GM12892 (cell line): ENCODE data around the gene ODAD2.

Experiments
- DNase-seq: peaks from one replicate; pipeline ENCODE4 v3.0.0; 2011; ENCODE audit not compliant: insufficient read length
- FAIRE-seq: peaks from 2 replicates; lab custom pipeline; 2011; peaks lifted over from hg19 to GRCh38; lab: Jason Lieb, UNC
- POLR2A ChIP-seq: IDR thresholded peaks from 2 replicates; pipeline ENCODE4 v1.6.1; 2011; ENCODE audit warnings: low read depth, low read length, control low read depth
- POLR2AphosphoS5 ChIP-seq: IDR thresholded peaks from 2 replicates; pipeline ENCODE4 v1.6.1; 2011; ENCODE audit warnings: low read depth, low read length, control low read depth
- TAF1 ChIP-seq: IDR thresholded peaks from 2 replicates; pipeline ENCODE4 v1.6.1; 2011; ENCODE audit warnings: low read depth, mild to moderate bottlenecking, control low read depth, low read length, borderline replicate concordance

The ODAD2 gene

GRCh38 chr10:27832826-27833225, 166.1 kb downstream of the ODAD2 start:
- FAIRE-seq = no peak
- DNase-seq = no peak
- TF ChIP-seq POLR2A (no peak), POLR2AphosphoS5 (no peak), TAF1 (no peak)

GRCh38 chr10:27826369-27826768, 172.5 kb downstream of the ODAD2 start:
- TF ChIP-seq POLR2AphosphoS5 (no peak), POLR2A (no peak)
- DNase-seq (no peak), FAIRE-seq (no peak)

- no peak for TF ChIP-seq TAF1
- TF ChIP-seq POLR2A = no peak
- DNase-seq (no peak), FAIRE-seq (no peak)
These were observed 176.6 kb downstream of the ODAD2 start for GRCh38 chr10:27822301-27822700.

GRCh38 chr10:27820637-27821036, 178.2 kb downstream of the ODAD2 start:
- no peak for TF ChIP-seq POLR2AphosphoS5
- TF ChIP-seq TAF1 = no peak
- no peak for TF ChIP-seq POLR2A
- DNase-seq = no peak
- no peak for FAIRE-seq

GRCh38 chr10:27819781-27820531, 178.9 kb downstream of the ODAD2 start:
- DNase-seq (no peak), FAIRE-seq (no peak)
- TF ChIP-seq POLR2A = no peak
- no peak for TF ChIP-seq TAF1
- no peak for TF ChIP-seq POLR2AphosphoS5

GRCh38 chr10:27816320-27816719, 182.6 kb downstream of the ODAD2 start:
- TF ChIP-seq TAF1 (no peak), POLR2A (no peak), POLR2AphosphoS5 (no peak)
- DNase-seq (no peak), FAIRE-seq (no peak)

- TF ChIP-seq POLR2AphosphoS5 = no peak
- TF ChIP-seq TAF1 = no peak
- TF ChIP-seq POLR2A = no peak
- FAIRE-seq (no peak), DNase-seq (no peak)
These were observed 183.0 kb downstream of the ODAD2 start for GRCh38 chr10:27815846-27816245.

GRCh38 chr10:27815261-27815660, 183.6 kb downstream of the ODAD2 start:
- FAIRE-seq (no peak), DNase-seq (no peak)
- no peak for TF ChIP-seq TAF1
- TF ChIP-seq POLR2A = no peak
- no peak for TF ChIP-seq POLR2AphosphoS5

GRCh38 chr10:27805180-27805579, 193.7 kb downstream of the ODAD2 start:
- DNase-seq (no peak), FAIRE-seq (no peak)
- TF ChIP-seq POLR2AphosphoS5 (no peak), POLR2A (no peak), TAF1 (no peak)

- no peak for DNase-seq
- no peak for TF ChIP-seq POLR2AphosphoS5
- no peak for FAIRE-seq
These were observed 194.7 kb downstream of the ODAD2 start for GRCh38 chr10:27804136-27804535.

- no peak for FAIRE-seq
- no peak for TF ChIP-seq POLR2AphosphoS5
- TF ChIP-seq TAF1 = no peak
- no peak for TF ChIP-seq POLR2A
- no peak for DNase-seq
These were observed 197.6 kb downstream of the ODAD2 start for GRCh38 chr10:27801171-27801785.

- no peak for FAIRE-seq
- TF ChIP-seq POLR2AphosphoS5 = no peak
- TF ChIP-seq POLR2A = no peak
- no peak for TF ChIP-seq TAF1
- DNase-seq = no peak
These were observed 199.8 kb downstream of the ODAD2 start for GRCh38 chr10:27799046-27799445.
